HepG2 (cell line): ENCODE results near the gene TUBAL3. TPM values are rescaled to one million over a fixed set of nuclear protein-coding genes. Genes with fewer than 3 reads are reported as not detected.
A peak's percentile ranks its signal among the peaks of the same experiment; 100 is the strongest.

Experiments
- FOXC1 ChIP-seq: sonication (generic); formaldehyde crosslinking; IDR thresholded peaks from 2 replicates; pipeline ENCODE4 v1.8.0; 2022; ENCODE audit warnings: mild to moderate bottlenecking, missing genetic modification reagents, borderline replicate concordance
- HDAC1 ChIP-seq: sonication (generic); formaldehyde crosslinking; IDR thresholded peaks from 2 replicates; pipeline ENCODE4 v1.5.1; 2020; ENCODE audit warnings: mild to moderate bottlenecking, missing genetic modification reagents
- HOXA3 ChIP-seq: sonication (generic); formaldehyde crosslinking; IDR thresholded peaks from 2 replicates; pipeline ENCODE4 v1.5.0; 2020; ENCODE audit warnings: missing genetic modification reagents
- LCORL ChIP-seq, 2 experiments: fragments of 450-650 bp in 1 of 2; sonication (generic) in 1 of 2; formaldehyde crosslinking in 1 of 2; IDR thresholded peaks; 2 replicates each; pipeline versions ENCODE4 v1.5.0 to v1.6.1; 2017 to 2020; ENCODE audit warnings: antibody characterized with exemption in 1 of 2, missing genetic modification reagents in 1 of 2
- MXD4 ChIP-seq: IDR thresholded peaks from 2 replicates; pipeline ENCODE4 v1.6.1; 2016; ENCODE audit warnings: mild to moderate bottlenecking, missing biosample characterization, missing genetic modification reagents
- MYC ChIP-seq: sonication (generic); formaldehyde crosslinking; IDR thresholded peaks from 2 replicates; pipeline ENCODE4 v1.9.0; 2021; ENCODE audit warnings: missing genetic modification reagents, borderline replicate concordance
- PCBP1 ChIP-seq: fragments of 200-400 bp; formaldehyde crosslinking; IDR thresholded peaks from 2 replicates; pipeline ENCODE4 v1.6.1; 2017; ENCODE audit warnings: mild to moderate bottlenecking, low read depth, low read length, borderline replicate concordance
- SALL2 ChIP-seq: sonication (generic); formaldehyde crosslinking; IDR thresholded peaks from 2 replicates; pipeline ENCODE4 v1.8.1; 2023; ENCODE audit warnings: mild to moderate bottlenecking, missing genetic modification reagents, inconsistent platforms
- SETDB1 ChIP-seq: sonication (generic); formaldehyde crosslinking; IDR thresholded peaks from 2 replicates; pipeline ENCODE4 v1.5.1; 2020; ENCODE audit warnings: missing genetic modification reagents, mild to moderate bottlenecking, borderline replicate concordance
- TBX3 ChIP-seq: fragments of 450-650 bp; IDR thresholded peaks from 2 replicates; pipeline ENCODE4 v1.6.1; 2017; ENCODE audit warnings: antibody characterized with exemption, mild to moderate bottlenecking, inconsistent platforms, borderline replicate concordance
- TFDP2 ChIP-seq: sonication (generic); formaldehyde crosslinking; IDR thresholded peaks from 2 replicates; pipeline ENCODE4 v1.4.0; 2020; ENCODE audit warnings: missing genetic modification reagents
- ZBTB3 ChIP-seq: sonication (generic); formaldehyde crosslinking; IDR thresholded peaks from 2 replicates; pipeline ENCODE4 v1.4.0; 2020; ENCODE audit warnings: low read depth, mild to moderate bottlenecking, moderate library complexity, missing genetic modification reagents, borderline replicate concordance
- ZNF225 ChIP-seq: sonication (generic); formaldehyde crosslinking; IDR thresholded peaks from 2 replicates; pipeline ENCODE4 v1.4.0; 2020; ENCODE audit warnings: mild to moderate bottlenecking, missing genetic modification reagents
- ZNF335 ChIP-seq: sonication (generic); formaldehyde crosslinking; IDR thresholded peaks from 2 replicates; pipeline ENCODE4 v1.4.0; 2020; ENCODE audit warnings: missing genetic modification reagents
- ZNF563 ChIP-seq: sonication (generic); formaldehyde crosslinking; IDR thresholded peaks from 2 replicates; pipeline ENCODE4 v1.8.0; 2022; ENCODE audit warnings: mild to moderate bottlenecking, moderate library complexity, missing genetic modification reagents
- ZNF891 ChIP-seq: sonication (generic); formaldehyde crosslinking; IDR thresholded peaks from 2 replicates; pipeline ENCODE4 v1.5.0; 2020; ENCODE audit warnings: mild to moderate bottlenecking, missing genetic modification reagents
- polyA plus RNA-seq, 8 experiments: library from polyadenylated mRNA; depleted of rRNA in 3 of 8; stranded (reverse) in 7 of 8; unstranded in 1 of 8; fragments of >200 nt; fragmentation: Illumina TruSeq in 4 of 8; extraction: Trizol in 4 of 8; gene quantifications; 2 replicates each; pipeline versions ENCODE4 v1.2.1 to v1.2.3, GENCODE V29; 2011 to 2016; ENCODE audit warnings: low read depth in 4 of 8, missing spikeins in 1 of 8, mixed read lengths in 1 of 8; ENCODE audit not compliant: insufficient read depth in 1 of 8
- total RNA-seq, 5 experiments: library from RNA; depleted of rRNA; stranded (reverse); fragments of >200 nt; fragmentation: Illumina TruSeq; extraction: Trizol; gene quantifications; 2 replicates each; pipeline ENCODE4 v1.2.3, GENCODE V29; 2016; ENCODE audit warnings: low read depth in 1 of 5
- TF ChIP-seq, protein P1 (sequence below): sonication (generic); formaldehyde crosslinking; IDR thresholded peaks from 2 replicates; pipeline ENCODE4 v1.9.0; 2021; ENCODE audit warnings: missing genetic modification reagents, borderline replicate concordance
- TF ChIP-seq, protein P2 (sequence below): sonication (generic); formaldehyde crosslinking; IDR thresholded peaks from 2 replicates; pipeline ENCODE4 v1.4.0; 2020; ENCODE audit warnings: missing genetic modification reagents
- TF ChIP-seq, protein P3 (sequence below): sonication (generic); formaldehyde crosslinking; IDR thresholded peaks from 2 replicates; pipeline ENCODE4 v1.8.0; 2022; ENCODE audit warnings: mild to moderate bottlenecking, missing genetic modification reagents, moderate library complexity
- TF ChIP-seq, protein P4 (sequence below): sonication (generic); formaldehyde crosslinking; IDR thresholded peaks from 2 replicates; pipeline ENCODE4 v1.4.0; 2020; ENCODE audit warnings: missing genetic modification reagents, mild to moderate bottlenecking, borderline replicate concordance

The TUBAL3 gene
- total and polyA plus RNA-seq, 2 of the 13 experiments (the other 11 are each of a cell fraction or from before 2014, with no cell fraction given), result 0.07 to 0.26 TPM

GRCh38 chr10:5412277-5412941 is 7.8 kb upstream of the TUBAL3 start, which contains the start of gene NET1 (continued):
- TF ChIP-seq, protein P1, sequence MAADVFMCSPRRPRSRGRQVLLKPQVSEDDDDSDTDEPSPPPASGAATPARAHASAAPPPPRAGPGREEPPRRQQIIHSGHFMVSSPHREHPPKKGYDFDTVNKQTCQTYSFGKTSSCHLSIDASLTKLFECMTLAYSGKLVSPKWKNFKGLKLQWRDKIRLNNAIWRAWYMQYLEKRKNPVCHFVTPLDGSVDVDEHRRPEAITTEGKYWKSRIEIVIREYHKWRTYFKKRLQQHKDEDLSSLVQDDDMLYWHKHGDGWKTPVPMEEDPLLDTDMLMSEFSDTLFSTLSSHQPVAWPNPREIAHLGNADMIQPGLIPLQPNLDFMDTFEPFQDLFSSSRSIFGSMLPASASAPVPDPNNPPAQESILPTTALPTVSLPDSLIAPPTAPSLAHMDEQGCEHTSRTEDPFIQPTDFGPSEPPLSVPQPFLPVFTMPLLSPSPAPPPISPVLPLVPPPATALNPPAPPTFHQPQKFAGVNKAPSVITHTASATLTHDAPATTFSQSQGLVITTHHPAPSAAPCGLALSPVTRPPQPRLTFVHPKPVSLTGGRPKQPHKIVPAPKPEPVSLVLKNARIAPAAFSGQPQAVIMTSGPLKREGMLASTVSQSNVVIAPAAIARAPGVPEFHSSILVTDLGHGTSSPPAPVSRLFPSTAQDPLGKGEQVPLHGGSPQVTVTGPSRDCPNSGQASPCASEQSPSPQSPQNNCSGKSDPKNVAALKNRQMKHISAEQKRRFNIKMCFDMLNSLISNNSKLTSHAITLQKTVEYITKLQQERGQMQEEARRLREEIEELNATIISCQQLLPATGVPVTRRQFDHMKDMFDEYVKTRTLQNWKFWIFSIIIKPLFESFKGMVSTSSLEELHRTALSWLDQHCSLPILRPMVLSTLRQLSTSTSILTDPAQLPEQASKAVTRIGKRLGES, result no peak
- TF ChIP-seq HOXA3 (peak; percentile 66), LCORL (IDR thresholded peaks at IDR 0.05) (no peak), LCORL (CRISPR knock-in tag; IDR thresholded peaks at IDR 0.05) (0 out of 2 replicates have a peak, but pooled peaks have one; percentile 37), ZNF225 (CRISPR knock-in tag) (peak; percentile 66; the same call in 1 of the 2 replicates), MXD4 (CRISPR knock-in tag) (peak; percentile 89), FOXC1 (CRISPR knock-in tag) (no peak), ZNF335 (CRISPR knock-in tag) (no peak), ZBTB3 (CRISPR knock-in tag) (0 out of 2 replicates have a peak, but pooled peaks have one; percentile 39), TBX3 (peak; percentile 54; the same call in 1 of the 2 replicates), ZNF891 (CRISPR knock-in tag) (peak; percentile 34; the same call in 1 of the 2 replicates), HDAC1 (CRISPR knock-in tag) (peak; percentile 99), MYC (CRISPR knock-in tag) (0 out of 2 replicates have a peak, but pooled peaks have one; percentile 36), SETDB1 (CRISPR knock-in tag) (no peak), ZNF563 (0 out of 2 replicates have a peak, but pooled peaks have one; percentile 55), PCBP1 (0 out of 2 replicates have a peak, but pooled peaks have one; percentile 30), SALL2 (CRISPR knock-in tag) (peak; percentile 82), TFDP2 (CRISPR knock-in tag) (peak; percentile 98)
- TF ChIP-seq, protein P2, sequence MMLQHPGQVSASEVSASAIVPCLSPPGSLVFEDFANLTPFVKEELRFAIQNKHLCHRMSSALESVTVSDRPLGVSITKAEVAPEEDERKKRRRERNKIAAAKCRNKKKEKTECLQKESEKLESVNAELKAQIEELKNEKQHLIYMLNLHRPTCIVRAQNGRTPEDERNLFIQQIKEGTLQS (CRISPR knock-in tag), result peak; percentile 42; the same call in 1 of the 2 replicates
- TF ChIP-seq, protein P3, sequence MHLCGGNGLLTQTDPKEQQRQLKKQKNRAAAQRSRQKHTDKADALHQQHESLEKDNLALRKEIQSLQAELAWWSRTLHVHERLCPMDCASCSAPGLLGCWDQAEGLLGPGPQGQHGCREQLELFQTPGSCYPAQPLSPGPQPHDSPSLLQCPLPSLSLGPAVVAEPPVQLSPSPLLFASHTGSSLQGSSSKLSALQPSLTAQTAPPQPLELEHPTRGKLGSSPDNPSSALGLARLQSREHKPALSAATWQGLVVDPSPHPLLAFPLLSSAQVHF (CRISPR knock-in tag), result no peak; the same call in 1 of the 2 replicates
- TF ChIP-seq, protein P4, sequence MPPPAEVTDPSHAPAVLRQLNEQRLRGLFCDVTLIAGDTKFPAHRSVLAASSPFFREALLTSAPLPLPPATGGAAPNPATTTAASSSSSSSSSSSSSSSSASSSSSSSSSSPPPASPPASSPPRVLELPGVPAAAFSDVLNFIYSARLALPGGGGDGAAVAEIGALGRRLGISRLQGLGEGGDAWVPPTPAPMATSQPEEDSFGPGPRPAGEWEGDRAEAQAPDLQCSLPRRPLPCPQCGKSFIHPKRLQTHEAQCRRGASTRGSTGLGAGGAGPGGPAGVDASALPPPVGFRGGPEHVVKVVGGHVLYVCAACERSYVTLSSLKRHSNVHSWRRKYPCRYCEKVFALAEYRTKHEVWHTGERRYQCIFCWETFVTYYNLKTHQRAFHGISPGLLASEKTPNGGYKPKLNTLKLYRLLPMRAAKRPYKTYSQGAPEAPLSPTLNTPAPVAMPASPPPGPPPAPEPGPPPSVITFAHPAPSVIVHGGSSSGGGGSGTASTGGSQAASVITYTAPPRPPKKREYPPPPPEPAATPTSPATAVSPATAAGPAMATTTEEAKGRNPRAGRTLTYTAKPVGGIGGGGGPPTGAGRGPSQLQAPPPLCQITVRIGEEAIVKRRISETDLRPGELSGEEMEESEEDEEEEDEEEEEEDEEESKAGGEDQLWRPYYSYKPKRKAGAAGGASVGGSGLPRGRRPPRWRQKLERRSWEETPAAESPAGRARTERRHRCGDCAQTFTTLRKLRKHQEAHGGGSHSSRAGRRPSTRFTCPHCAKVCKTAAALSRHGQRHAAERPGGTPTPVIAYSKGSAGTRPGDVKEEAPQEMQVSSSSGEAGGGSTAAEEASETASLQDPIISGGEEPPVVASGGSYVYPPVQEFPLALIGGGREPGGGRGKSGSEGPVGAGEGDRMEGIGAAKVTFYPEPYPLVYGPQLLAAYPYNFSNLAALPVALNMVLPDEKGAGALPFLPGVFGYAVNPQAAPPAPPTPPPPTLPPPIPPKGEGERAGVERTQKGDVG (CRISPR knock-in tag), result no peak
